Uterus (tissue), 4 donors: Measurements from ENCODE around the gene KRTAP10-3. TPM values are rescaled to one million over a fixed set of nuclear protein-coding genes. Genes with fewer than 3 reads are reported as not detected.

Experiments used
- DNase-seq, 2 donors: peaks; one replicate each; pipeline ENCODE4 v3.0.0-alpha.2; 2019 to 2020
- H3K27ac ChIP-seq, 2 donors: fragments of 200-600 bp; sonication (generic); 1 replicate in 1 of 2; 2 replicates in 1 of 2; pipeline ENCODE4 v1.5.1; 2016 to 2018
- H3K27me3 ChIP-seq, 2 donors: fragments of 200-600 bp; sonication (generic); one replicate each; pipeline ENCODE4 v1.5.1; 2018 to 2019; ENCODE audit warnings: control low read depth in 1 of 2
- H3K36me3 ChIP-seq, 2 donors: fragments of 200-600 bp; sonication (generic); one replicate each; pipeline ENCODE4 v1.5.1; 2019; ENCODE audit warnings: control low read depth in 1 of 2
- H3K4me1 ChIP-seq, 2 donors: fragments of 200-600 bp; sonication (generic); one replicate each; pipeline ENCODE4 v1.5.1; 2018 to 2019; ENCODE audit warnings: control low read depth in 1 of 2
- H3K4me3 ChIP-seq, 2 donors: fragments of 200-600 bp; sonication (generic); 1 replicate in 1 of 2; 2 replicates in 1 of 2; pipeline ENCODE4 v1.5.1; 2018 to 2019; ENCODE audit warnings: mild to moderate bottlenecking in 1 of 2
- H3K9me3 ChIP-seq, 2 donors: fragments of 200-600 bp; sonication (generic); one replicate each; pipeline ENCODE4 v1.5.1; 2019; ENCODE audit warnings: control low read depth in 1 of 2
- POLR2A ChIP-seq, 2 donors: fragments of 450-650 bp; IDR thresholded peaks; one replicate each; pipeline ENCODE4 v1.6.1; 2016; ENCODE audit warnings: antibody characterized with exemption in 2 of 2, mild to moderate bottlenecking in 1 of 2, moderate library complexity in 1 of 2
- intact Hi-C: fragments of 100-400 bp; cut with DNase I; formaldehyde crosslinking; loops from one replicate; pipeline ENCODE4 v1.15.1; 2023; ENCODE audit warnings: low total_unique reads
- total RNA-seq, 4 donors: library from RNA; depleted of rRNA in 3 of 4; stranded (reverse); fragments of >200 nt in 3 of 4; gene quantifications; one replicate each; pipeline versions ENCODE4 v1.1.0 to v1.2.4, GENCODE V29; 2014 to 2023
- TF ChIP-seq, protein P1 (sequence below), 4 experiments: fragments of 200-600 bp in 2 of 4; fragments of 450-650 bp in 2 of 4; sonication (generic) in 2 of 4; IDR thresholded peaks; one replicate each; pipeline ENCODE4 v1.5.1; 2016 to 2019; ENCODE audit warnings: antibody characterized with exemption in 4 of 4, mild to moderate bottlenecking in 2 of 4, moderate library complexity in 1 of 4
- donor health status: DM: yes; HTN: yes; CAD: no.

The KRTAP10-3 gene
- total RNA-seq, 4 donors from 2014 or later: not detected

DNA sequence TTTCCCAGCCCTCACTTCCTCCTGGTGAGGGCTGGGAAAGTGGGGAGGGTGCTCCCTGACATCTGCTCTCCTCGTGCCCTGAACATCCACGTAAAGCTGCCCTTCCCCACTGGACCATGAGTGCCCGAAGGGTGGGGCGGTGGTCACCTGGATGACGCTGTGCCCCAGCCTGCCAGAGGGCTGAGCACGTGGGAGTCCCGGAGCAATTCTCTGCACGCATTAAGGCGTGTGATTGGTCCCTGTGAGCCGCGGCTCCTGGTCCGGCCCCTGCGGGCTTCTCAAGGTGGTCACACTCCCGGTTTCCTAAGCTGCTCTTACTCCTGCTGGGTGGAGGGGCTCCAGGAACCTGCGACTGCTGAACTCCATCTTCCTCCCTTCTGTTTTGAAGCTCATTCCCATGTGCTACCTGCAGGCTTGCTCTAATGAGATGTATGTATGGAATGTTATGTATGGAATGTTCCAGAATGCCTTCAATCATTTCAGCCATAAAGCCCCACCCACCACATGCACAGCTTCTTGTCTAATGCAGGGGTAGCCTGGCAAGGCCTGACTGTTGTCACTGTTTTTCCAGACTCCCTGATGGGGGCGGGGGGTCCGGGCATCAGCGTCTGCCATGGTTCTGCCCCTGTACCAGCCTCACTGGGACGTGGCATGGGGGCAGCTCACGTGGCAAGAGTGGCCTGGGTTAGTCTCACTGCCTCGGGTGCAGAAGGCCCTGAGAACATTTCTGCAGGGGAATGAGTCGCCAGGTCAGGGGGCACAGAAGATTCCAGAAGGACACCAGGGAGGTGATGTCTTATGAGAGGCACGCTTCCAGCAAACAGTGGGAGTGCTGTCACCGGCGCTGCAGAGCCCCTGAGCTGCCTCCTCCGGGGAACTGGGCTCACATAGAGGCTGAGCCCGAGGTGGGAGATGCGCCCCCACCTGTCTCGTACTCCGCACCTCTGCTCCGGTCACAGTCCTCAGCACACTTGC, 38.0 kb downstream of the KRTAP10-3 start:
- DNase-seq: no peak

DNA sequence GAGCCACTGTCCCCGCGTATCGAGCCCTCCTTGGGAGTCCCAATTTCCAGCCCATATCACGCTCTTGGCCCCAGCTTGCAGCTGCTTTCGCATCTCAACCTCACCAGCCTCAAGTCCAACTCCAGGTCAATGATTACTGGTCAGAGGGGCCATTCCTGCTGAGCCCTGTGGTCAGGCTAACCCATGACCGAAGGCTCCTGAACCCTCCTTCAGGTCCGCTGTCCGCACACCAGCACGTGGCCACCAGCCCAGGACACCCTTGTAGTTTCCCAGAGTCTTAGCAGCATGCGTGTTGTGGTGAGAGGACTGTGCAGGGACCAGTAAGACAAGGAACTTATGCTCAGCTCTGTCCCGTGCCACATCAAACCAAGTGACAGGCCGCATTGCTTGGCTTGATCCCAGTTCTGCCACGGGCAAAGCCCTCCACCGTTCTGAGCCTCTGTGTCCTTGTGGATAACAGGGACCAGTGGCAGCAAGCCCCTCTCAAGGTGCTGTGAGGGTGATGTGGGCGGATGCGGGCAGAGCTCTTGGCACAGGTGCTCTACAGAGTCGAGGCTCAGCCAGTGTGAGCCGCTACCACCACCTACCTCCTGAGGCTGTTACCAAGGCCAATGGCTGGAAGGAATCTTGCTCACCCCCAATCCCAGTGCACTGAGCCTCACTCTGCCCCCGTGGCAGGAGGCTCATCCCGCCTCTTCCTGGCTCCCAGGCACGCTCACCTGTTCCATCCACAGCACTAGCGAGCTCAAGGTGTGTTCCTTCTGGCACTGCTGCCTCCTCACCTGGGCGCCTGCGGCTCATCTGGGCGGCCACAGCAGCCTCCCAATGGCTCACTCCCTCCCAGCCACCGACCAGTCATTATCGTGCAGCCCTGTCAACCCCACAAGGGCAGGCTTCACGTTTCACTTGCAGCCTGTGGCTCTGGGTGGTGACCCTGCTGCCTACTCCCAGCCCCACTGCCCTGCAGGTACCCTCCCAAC, 39.0 kb downstream of the KRTAP10-3 start:
- Histone ChIP-seq H3K27me3 (no peaks in the 10 kb centered on the region), H3K9me3 (no peaks in the 10 kb centered on the region), H3K4me1 (no peaks in the 10 kb centered on the region), H3K4me3 (no peak overlapping the region), H3K36me3 (no peaks in the 10 kb centered on the region), H3K27ac (no peak overlapping the region)
- DNase-seq: no peak
- intact Hi-C loops: no loop called here
- no peak for TF ChIP-seq POLR2A (IDR thresholded peaks at IDR 0.05)
- TF ChIP-seq, protein P1, sequence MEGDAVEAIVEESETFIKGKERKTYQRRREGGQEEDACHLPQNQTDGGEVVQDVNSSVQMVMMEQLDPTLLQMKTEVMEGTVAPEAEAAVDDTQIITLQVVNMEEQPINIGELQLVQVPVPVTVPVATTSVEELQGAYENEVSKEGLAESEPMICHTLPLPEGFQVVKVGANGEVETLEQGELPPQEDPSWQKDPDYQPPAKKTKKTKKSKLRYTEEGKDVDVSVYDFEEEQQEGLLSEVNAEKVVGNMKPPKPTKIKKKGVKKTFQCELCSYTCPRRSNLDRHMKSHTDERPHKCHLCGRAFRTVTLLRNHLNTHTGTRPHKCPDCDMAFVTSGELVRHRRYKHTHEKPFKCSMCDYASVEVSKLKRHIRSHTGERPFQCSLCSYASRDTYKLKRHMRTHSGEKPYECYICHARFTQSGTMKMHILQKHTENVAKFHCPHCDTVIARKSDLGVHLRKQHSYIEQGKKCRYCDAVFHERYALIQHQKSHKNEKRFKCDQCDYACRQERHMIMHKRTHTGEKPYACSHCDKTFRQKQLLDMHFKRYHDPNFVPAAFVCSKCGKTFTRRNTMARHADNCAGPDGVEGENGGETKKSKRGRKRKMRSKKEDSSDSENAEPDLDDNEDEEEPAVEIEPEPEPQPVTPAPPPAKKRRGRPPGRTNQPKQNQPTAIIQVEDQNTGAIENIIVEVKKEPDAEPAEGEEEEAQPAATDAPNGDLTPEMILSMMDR (IDR thresholded peaks at IDR 0.05): no peak

More for the DNA sequence above, 38.0 kb downstream of the KRTAP10-3 start:
- no peak overlapping the region for H3K4me3 ChIP-seq
- intact Hi-C loops: no loop called here
- H3K9me3 ChIP-seq: no peaks in the 10 kb centered on the region
- H3K4me1 ChIP-seq: no peaks in the 10 kb centered on the region
- no peak for TF ChIP-seq POLR2A (IDR thresholded peaks at IDR 0.05)
- TF ChIP-seq, protein P1 (IDR thresholded peaks at IDR 0.05): no peak
- H3K27ac ChIP-seq: no peak overlapping the region
- no peaks in the 10 kb centered on the region for H3K36me3 ChIP-seq
- H3K27me3 ChIP-seq: no peaks in the 10 kb centered on the region

DNA sequence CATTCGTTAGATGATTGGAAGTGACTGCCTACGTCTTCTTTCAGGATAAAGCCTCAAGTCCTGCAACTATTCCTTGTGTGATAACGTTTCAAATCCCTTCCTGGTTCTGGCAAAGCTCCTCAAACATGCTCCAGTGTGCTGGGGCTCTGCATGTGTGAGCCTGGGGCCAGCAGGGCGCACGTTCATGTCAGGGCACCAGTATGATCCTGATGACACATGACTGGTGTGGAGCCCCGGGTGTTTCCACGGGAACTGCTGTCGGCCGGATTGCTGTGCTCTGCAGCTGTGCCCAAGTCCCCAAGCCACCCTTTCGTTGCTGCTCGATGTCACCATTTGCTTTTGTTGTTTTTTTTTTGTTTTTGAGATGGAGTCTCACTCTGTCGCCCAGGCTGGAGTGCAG, 39.9 kb downstream of the KRTAP10-3 start:
- no peak overlapping the region for H3K27ac ChIP-seq
- no peak for DNase-seq
- no peak overlapping the region for H3K4me3 ChIP-seq
- no peaks in the 10 kb centered on the region for H3K4me1 ChIP-seq
- H3K27me3 ChIP-seq: no peaks in the 10 kb centered on the region
- H3K9me3 ChIP-seq: no peaks in the 10 kb centered on the region
- H3K36me3 ChIP-seq: no peaks in the 10 kb centered on the region
- TF ChIP-seq POLR2A (IDR thresholded peaks at IDR 0.05): no peak
- TF ChIP-seq, protein P1 (IDR thresholded peaks at IDR 0.05): no peak
- intact Hi-C loops: no loop called here

DNA sequence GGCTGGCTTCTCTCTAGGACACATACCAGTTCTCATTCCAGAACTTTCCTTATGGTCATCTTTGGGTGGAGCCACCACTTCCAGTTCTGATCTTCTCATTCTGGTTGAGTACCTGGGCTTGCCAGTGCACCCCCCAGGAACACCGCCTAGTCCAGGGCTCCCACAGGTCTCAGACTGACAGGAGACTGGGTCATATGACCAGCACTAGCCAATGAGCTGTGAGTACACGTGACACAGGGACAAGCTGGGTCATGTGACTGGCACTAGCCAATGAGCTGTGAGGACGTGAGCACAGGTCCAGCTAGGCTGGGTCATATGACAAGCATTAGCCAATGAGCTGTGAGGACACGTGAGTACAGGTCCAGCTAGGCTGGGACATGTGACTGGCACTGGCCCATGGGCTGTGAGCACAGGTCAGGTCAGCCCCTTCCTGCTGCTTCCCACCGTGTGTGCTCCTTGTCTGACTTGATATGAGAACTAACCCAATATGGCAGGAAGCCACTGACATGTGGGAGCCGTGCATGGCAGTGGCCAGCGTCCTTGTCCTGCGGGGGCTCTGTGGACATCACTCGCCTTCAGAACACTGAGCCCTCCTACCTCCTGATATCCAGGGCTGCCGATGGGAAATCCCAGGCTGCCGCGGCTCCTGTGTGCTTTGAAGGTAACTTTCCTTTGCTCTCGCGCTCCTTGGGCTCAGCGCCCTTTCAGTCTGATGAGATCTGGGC, 41.3 kb downstream of the KRTAP10-3 start:
- Histone ChIP-seq H3K36me3 (no peaks in the 10 kb centered on the region), H3K4me1 (no peaks in the 10 kb centered on the region), H3K4me3 (no peak overlapping the region), H3K27me3 (no peaks in the 10 kb centered on the region), H3K9me3 (no peaks in the 10 kb centered on the region), H3K27ac (no peak overlapping the region)
- DNase-seq: no peak
- intact Hi-C loops: no loop called here
- TF ChIP-seq POLR2A (IDR thresholded peaks at IDR 0.05): no peak
- TF ChIP-seq, protein P1 (IDR thresholded peaks at IDR 0.05): no peak
